HepG2 (cell line): ENCODE results near the gene SLC19A1. TPM values are rescaled to one million over a fixed set of nuclear protein-coding genes. Genes with fewer than 3 reads are reported as not detected.

Source experiments
- EP300 ChIP-seq, 3 experiments: sonication (generic) in 1 of 3; formaldehyde crosslinking in 1 of 3; IDR thresholded peaks; 2 replicates each; pipeline versions ENCODE4 v1.5.1 to v1.6.1; 2011 to 2020; ENCODE audit warnings: low read depth in 2 of 3, low read length in 2 of 3, borderline replicate concordance in 1 of 3, improper control_type of control experiment in 1 of 3, mild to moderate bottlenecking in 1 of 3, missing genetic modification reagents in 1 of 3, moderate library complexity in 1 of 3
- GTF2F1 ChIP-seq: fragments of 150-350 bp; IDR thresholded peaks from 2 replicates; pipeline ENCODE4 v1.6.1; 2014; ENCODE audit warnings: low read length
- HIVEP1 ChIP-seq: sonication (generic); formaldehyde crosslinking; IDR thresholded peaks from 2 replicates; pipeline ENCODE4 v1.4.0; 2020; ENCODE audit warnings: mild to moderate bottlenecking, missing genetic modification reagents
- KDM6A ChIP-seq: IDR thresholded peaks from 2 replicates; pipeline ENCODE4 v1.6.1; 2016; ENCODE audit warnings: low read depth
- MAF1 ChIP-seq: sonication (generic); formaldehyde crosslinking; IDR thresholded peaks from 2 replicates; pipeline ENCODE4 v1.5.0; 2020; ENCODE audit warnings: missing genetic modification reagents, borderline replicate concordance
- MTA3 ChIP-seq: sonication (generic); formaldehyde crosslinking; IDR thresholded peaks from 2 replicates; pipeline ENCODE4 v1.4.0; 2020; ENCODE audit warnings: missing genetic modification reagents
- NFYC ChIP-seq: IDR thresholded peaks from 2 replicates; pipeline ENCODE4 v1.6.1; 2016; ENCODE audit warnings: missing genetic modification reagents, missing compliant biosample characterization
- PHF8 ChIP-seq: sonication (generic); formaldehyde crosslinking; IDR thresholded peaks from 2 replicates; pipeline ENCODE4 v1.5.0; 2020; ENCODE audit warnings: missing genetic modification reagents
- TBX2 ChIP-seq: sonication (generic); formaldehyde crosslinking; IDR thresholded peaks from 2 replicates; pipeline ENCODE4 v1.5.0; 2020; ENCODE audit warnings: missing genetic modification reagents, mild to moderate bottlenecking, borderline replicate concordance
- TMF1 ChIP-seq: sonication (generic); formaldehyde crosslinking; IDR thresholded peaks from 2 replicates; pipeline ENCODE4 v1.8.1; 2022; ENCODE audit warnings: low read depth, missing genetic modification reagents
- ZNF678 ChIP-seq: sonication (generic); formaldehyde crosslinking; IDR thresholded peaks from 2 replicates; pipeline ENCODE4 v1.4.0; 2020; ENCODE audit warnings: mild to moderate bottlenecking, missing genetic modification reagents
- ZNF749 ChIP-seq: sonication (generic); formaldehyde crosslinking; IDR thresholded peaks from 2 replicates; pipeline ENCODE4 v1.8.0; 2022; ENCODE audit warnings: mild to moderate bottlenecking, missing genetic modification reagents, moderate library complexity, borderline replicate concordance
- ZNF781 ChIP-seq: sonication (generic); formaldehyde crosslinking; IDR thresholded peaks from 2 replicates; pipeline ENCODE4 v1.5.1; 2020; ENCODE audit warnings: borderline replicate concordance, mild to moderate bottlenecking, missing genetic modification reagents; ENCODE audit errors: not compliant biosample characterization
- ZNF883 ChIP-seq: sonication (generic); formaldehyde crosslinking; IDR thresholded peaks from 2 replicates; pipeline ENCODE4 v1.5.1; 2020; ENCODE audit warnings: mild to moderate bottlenecking, missing genetic modification reagents; ENCODE audit errors: not compliant biosample characterization
- polyA plus RNA-seq, 8 experiments: library from polyadenylated mRNA; depleted of rRNA in 3 of 8; stranded (reverse) in 7 of 8; unstranded in 1 of 8; fragments of >200 nt; fragmentation: Illumina TruSeq in 4 of 8; extraction: Trizol in 4 of 8; gene quantifications; 2 replicates each; pipeline versions ENCODE4 v1.2.1 to v1.2.3, GENCODE V29; 2011 to 2016; ENCODE audit warnings: low read depth in 4 of 8, missing spikeins in 1 of 8, mixed read lengths in 1 of 8; ENCODE audit not compliant: insufficient read depth in 1 of 8
- total RNA-seq, 5 experiments: library from RNA; depleted of rRNA; stranded (reverse); fragments of >200 nt; fragmentation: Illumina TruSeq; extraction: Trizol; gene quantifications; 2 replicates each; pipeline ENCODE4 v1.2.3, GENCODE V29; 2016; ENCODE audit warnings: low read depth in 1 of 5
- TF ChIP-seq, protein P1 (sequence below): sonication (generic); formaldehyde crosslinking; IDR thresholded peaks from 2 replicates; pipeline ENCODE4 v1.9.0; 2021; ENCODE audit warnings: missing genetic modification reagents, borderline replicate concordance
- TF ChIP-seq, protein P2 (sequence below), 2 experiments: sonication (generic) in 1 of 2; formaldehyde crosslinking in 1 of 2; IDR thresholded peaks; 2 replicates each; pipeline versions ENCODE4 v1.5.1 to v1.6.1; 2011 to 2020; ENCODE audit warnings: borderline replicate concordance in 1 of 2, low read depth in 1 of 2, low read length in 1 of 2, mild to moderate bottlenecking in 1 of 2, missing genetic modification reagents in 1 of 2, moderate library complexity in 1 of 2
- TF ChIP-seq, protein P3 (sequence below): fragments of 450-650 bp; IDR thresholded peaks from 2 replicates; pipeline ENCODE4 v1.6.1; 2016
- TF ChIP-seq, protein P4 (sequence below): sonication (generic); formaldehyde crosslinking; IDR thresholded peaks from 2 replicates; pipeline ENCODE4 v1.5.0; 2020; ENCODE audit warnings: missing genetic modification reagents
- TF ChIP-seq, protein P5 (sequence below): sonication (generic); formaldehyde crosslinking; IDR thresholded peaks from 2 replicates; pipeline ENCODE4 v1.5.1; 2020; ENCODE audit warnings: mild to moderate bottlenecking, missing genetic modification reagents

Gene SLC19A1
- total and polyA plus RNA-seq, 2 of the 13 experiments (the other 11 are each of a cell fraction or from before 2014, with no cell fraction given) = 21.8 to 23.0 TPM

DNA sequence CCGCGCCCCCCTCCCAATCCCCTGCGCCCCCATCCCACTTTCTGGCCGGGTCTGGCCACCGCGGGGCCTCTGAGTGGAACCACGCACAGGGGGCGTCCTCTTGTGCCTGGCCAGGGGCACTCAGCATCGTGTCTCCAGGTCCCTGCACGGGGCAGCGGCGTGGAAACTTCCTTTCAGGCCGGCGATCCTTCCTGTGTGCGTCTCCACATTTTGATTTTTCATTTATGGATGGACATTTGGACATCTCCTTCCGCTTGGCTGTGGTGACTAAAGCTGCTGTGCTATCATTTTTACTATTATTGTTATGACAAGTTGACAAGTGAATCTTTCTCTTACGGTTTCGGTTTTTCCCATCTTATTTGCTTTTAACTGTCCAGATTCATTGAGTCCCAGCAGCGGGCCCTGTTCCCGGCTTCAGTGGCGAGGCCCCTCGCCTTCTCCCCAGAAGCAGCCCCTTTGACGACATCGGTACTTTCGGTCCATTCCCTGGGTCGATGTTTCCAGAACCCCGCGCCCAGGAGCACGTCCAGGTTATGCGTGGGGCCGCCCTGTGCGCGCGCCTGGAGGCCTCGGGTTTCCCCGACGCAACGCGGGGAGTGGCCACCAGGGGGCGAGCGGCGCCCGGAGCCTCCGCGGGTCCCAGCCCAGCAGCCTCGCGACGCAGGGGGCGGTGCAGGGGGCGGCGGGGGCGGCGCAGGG lies 12.4 kb upstream of the SLC19A1 start (continued):
- TF ChIP-seq, protein P1, sequence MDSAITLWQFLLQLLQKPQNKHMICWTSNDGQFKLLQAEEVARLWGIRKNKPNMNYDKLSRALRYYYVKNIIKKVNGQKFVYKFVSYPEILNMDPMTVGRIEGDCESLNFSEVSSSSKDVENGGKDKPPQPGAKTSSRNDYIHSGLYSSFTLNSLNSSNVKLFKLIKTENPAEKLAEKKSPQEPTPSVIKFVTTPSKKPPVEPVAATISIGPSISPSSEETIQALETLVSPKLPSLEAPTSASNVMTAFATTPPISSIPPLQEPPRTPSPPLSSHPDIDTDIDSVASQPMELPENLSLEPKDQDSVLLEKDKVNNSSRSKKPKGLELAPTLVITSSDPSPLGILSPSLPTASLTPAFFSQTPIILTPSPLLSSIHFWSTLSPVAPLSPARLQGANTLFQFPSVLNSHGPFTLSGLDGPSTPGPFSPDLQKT (CRISPR knock-in tag) = no peak
- TF ChIP-seq, protein P2, sequence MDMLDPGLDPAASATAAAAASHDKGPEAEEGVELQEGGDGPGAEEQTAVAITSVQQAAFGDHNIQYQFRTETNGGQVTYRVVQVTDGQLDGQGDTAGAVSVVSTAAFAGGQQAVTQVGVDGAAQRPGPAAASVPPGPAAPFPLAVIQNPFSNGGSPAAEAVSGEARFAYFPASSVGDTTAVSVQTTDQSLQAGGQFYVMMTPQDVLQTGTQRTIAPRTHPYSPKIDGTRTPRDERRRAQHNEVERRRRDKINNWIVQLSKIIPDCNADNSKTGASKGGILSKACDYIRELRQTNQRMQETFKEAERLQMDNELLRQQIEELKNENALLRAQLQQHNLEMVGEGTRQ (IDR thresholded peaks at IDR 0.05; ENCODE audit: low read depth, low read length) = no peak
- TF ChIP-seq, protein P2 (CRISPR knock-in tag; IDR thresholded peaks at IDR 0.05; ENCODE audit: borderline replicate concordance) = no peak
- TF ChIP-seq KDM6A (CRISPR knock-in tag) (no peak), TBX2 (CRISPR knock-in tag) (0 out of 2 replicates have a peak, but pooled peaks have one; percentile 23), HIVEP1 (CRISPR knock-in tag) (no peak), NFYC (CRISPR knock-in tag) (no peak), ZNF781 (no peak), ZNF678 (no peak), MAF1 (CRISPR knock-in tag) (no peak), PHF8 (CRISPR knock-in tag) (0 out of 2 replicates have a peak, but pooled peaks have one; percentile 49), TMF1 (no peak), EP300 (IDR thresholded peaks at IDR 0.05; ENCODE audit: low read depth in 2 of 2, low read length in 2 of 2) (no peak), EP300 (CRISPR knock-in tag; IDR thresholded peaks at IDR 0.05; ENCODE audit: borderline replicate concordance) (no peak), GTF2F1 (no peak), MTA3 (CRISPR knock-in tag) (no peak), ZNF749 (no peak), ZNF883 (CRISPR knock-in tag) (peak; percentile 28)
- TF ChIP-seq, protein P3, sequence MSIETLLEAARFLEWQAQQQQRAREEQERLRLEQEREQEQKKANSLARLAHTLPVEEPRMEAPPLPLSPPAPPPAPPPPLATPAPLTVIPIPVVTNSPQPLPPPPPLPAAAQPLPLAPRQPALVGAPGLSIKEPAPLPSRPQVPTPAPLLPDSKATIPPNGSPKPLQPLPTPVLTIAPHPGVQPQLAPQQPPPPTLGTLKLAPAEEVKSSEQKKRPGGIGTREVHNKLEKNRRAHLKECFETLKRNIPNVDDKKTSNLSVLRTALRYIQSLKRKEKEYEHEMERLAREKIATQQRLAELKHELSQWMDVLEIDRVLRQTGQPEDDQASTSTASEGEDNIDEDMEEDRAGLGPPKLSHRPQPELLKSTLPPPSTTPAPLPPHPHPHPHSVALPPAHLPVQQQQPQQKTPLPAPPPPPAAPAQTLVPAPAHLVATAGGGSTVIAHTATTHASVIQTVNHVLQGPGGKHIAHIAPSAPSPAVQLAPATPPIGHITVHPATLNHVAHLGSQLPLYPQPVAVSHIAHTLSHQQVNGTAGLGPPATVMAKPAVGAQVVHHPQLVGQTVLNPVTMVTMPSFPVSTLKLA = no peak
- TF ChIP-seq, protein P4, sequence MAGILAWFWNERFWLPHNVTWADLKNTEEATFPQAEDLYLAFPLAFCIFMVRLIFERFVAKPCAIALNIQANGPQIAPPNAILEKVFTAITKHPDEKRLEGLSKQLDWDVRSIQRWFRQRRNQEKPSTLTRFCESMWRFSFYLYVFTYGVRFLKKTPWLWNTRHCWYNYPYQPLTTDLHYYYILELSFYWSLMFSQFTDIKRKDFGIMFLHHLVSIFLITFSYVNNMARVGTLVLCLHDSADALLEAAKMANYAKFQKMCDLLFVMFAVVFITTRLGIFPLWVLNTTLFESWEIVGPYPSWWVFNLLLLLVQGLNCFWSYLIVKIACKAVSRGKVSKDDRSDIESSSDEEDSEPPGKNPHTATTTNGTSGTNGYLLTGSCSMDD (CRISPR knock-in tag) = no peak
- TF ChIP-seq, protein P5, sequence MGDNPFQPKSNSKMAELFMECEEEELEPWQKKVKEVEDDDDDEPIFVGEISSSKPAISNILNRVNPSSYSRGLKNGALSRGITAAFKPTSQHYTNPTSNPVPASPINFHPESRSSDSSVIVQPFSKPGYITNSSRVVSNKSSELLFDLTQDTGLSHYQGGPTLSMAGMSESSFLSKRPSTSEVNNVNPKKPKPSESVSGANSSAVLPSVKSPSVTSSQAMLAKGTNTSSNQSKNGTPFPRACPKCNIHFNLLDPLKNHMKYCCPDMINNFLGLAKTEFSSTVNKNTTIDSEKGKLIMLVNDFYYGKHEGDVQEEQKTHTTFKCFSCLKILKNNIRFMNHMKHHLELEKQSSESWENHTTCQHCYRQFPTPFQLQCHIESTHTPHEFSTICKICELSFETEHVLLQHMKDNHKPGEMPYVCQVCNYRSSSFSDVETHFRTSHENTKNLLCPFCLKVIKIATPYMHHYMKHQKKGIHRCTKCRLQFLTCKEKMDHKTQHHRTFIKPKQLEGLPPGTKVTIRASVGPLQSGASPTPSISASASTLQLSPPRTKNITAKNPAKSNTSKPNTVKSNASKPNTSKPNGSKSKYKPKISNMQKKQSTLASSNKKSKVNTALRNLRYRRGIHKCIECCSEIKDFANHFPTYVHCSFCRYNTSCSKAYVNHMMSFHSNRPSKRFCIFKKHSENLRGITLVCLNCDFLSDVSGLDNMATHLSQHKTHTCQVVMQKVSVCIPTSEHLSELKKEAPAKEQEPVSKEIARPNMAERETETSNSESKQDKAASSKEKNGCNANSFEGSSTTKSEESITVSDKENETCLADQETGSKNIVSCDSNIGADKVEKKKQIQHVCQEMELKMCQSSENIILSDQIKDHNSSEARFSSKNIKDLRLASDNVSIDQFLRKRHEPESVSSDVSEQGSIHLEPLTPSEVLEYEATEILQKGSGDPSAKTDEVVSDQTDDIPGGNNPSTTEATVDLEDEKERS (CRISPR knock-in tag) = no peak
